HL-60 (cell line): Measurements from ENCODE around the gene KIDINS220.

Experiments
- DNase-seq, 2 experiments: peaks; one replicate each; pipeline ENCODE4 v3.0.0-alpha.2; 2010 to 2020; ENCODE audit warnings: low read depth in 1 of 2, low spot score in 1 of 2
- H3K27ac ChIP-seq: fragments of 250-450 bp; sonication (Bioruptor Pico); replicated peaks from 2 replicates; pipeline ENCODE4 v1.5.1; 2020; ENCODE audit warnings: mild to moderate bottlenecking, moderate library complexity
- H3K27me3 ChIP-seq: fragments of 250-450 bp; sonication (Bioruptor Pico); 2 replicates; pipeline ENCODE4 v1.5.1; 2021; ENCODE audit warnings: mild to moderate bottlenecking, moderate library complexity; ENCODE audit not compliant: insufficient read depth, poor library complexity, severe bottlenecking
- H3K4me3 ChIP-seq: replicated peaks from 2 replicates; pipeline ENCODE4 v1.5.1; 2011; ENCODE audit warnings: mild to moderate bottlenecking, control low read depth, low read length; ENCODE audit not compliant: insufficient read depth
- CTCF ChIP-seq: IDR thresholded peaks from one replicate; pipeline ENCODE4 v1.5.1; 2011; ENCODE audit warnings: low read length, control low read depth, inconsistent platforms; ENCODE audit not compliant: insufficient read depth
- GABPA ChIP-seq: IDR thresholded peaks from 2 replicates; pipeline ENCODE4 v1.6.1; 2012; ENCODE audit warnings: low read depth
- POLR2AphosphoS5 ChIP-seq: IDR thresholded peaks from 2 replicates; pipeline ENCODE4 v1.6.1; 2012; ENCODE audit warnings: low read depth
- REST ChIP-seq: IDR thresholded peaks from 2 replicates; pipeline ENCODE4 v1.6.1; 2012; ENCODE audit warnings: low read depth; ENCODE audit not compliant: insufficient replicate concordance
- SPI1 ChIP-seq: IDR thresholded peaks from 2 replicates; pipeline ENCODE4 v1.6.1; 2012; ENCODE audit warnings: low read depth, mild to moderate bottlenecking, borderline replicate concordance

The KIDINS220 gene

GRCh38 chr2:8701681-8702379, 135.6 kb downstream of the KIDINS220 start:
- H3K27ac ChIP-seq: no peak overlapping the region
- TF ChIP-seq SPI1: no peak
- no peak for DNase-seq
- no peaks in the 10 kb centered on the region for H3K27me3 ChIP-seq
- H3K4me3 ChIP-seq: no peak overlapping the region

- TF ChIP-seq GABPA (no peak), POLR2AphosphoS5 (no peak), REST (no peak), CTCF (no peak), SPI1 (no peak)
- Histone ChIP-seq H3K27ac (no peak overlapping the region), H3K27me3 (no peaks in the 10 kb centered on the region), H3K4me3 (no peak overlapping the region)
- no peak for DNase-seq
These were observed 137.6 kb downstream of the KIDINS220 start for GRCh38 chr2:8699839-8700238.

- TF ChIP-seq CTCF (no peak), POLR2AphosphoS5 (no peak), REST (no peak), GABPA (no peak), SPI1 (no peak)
- no peak overlapping the region for H3K4me3 ChIP-seq
These were observed 140.2 kb downstream of the KIDINS220 start for GRCh38 chr2:8697190-8697589.

GRCh38 chr2:8694737-8695136, 142.7 kb downstream of the KIDINS220 start:
- no peak overlapping the region for H3K4me3 ChIP-seq
- H3K27ac ChIP-seq: no peak overlapping the region
- no peak for TF ChIP-seq GABPA
- TF ChIP-seq POLR2AphosphoS5: no peak
- TF ChIP-seq REST: no peak
- no peak for TF ChIP-seq CTCF
- TF ChIP-seq SPI1: no peak
- no peaks in the 10 kb centered on the region for H3K27me3 ChIP-seq
- no peak for DNase-seq

More at GRCh38 chr2:8697190-8697589, 140.2 kb downstream of the KIDINS220 start:
- Histone ChIP-seq H3K27ac (no peak overlapping the region), H3K27me3 (no peaks in the 10 kb centered on the region)
- DNase-seq: no peak
